ENCODE measurements around the gene GMIP.
"Not testable (repeated sequence)": the region's sequence is repeated elsewhere in the genome, so short reads cannot be mapped to it uniquely, and the experiment has no call there.

Gene GMIP

GRCh38 chr19:19634516-19635312 lies 8.7 kb downstream of the GMIP start:
- no peak for DNase-seq (ENCODE audit: low spot score)

DNA sequence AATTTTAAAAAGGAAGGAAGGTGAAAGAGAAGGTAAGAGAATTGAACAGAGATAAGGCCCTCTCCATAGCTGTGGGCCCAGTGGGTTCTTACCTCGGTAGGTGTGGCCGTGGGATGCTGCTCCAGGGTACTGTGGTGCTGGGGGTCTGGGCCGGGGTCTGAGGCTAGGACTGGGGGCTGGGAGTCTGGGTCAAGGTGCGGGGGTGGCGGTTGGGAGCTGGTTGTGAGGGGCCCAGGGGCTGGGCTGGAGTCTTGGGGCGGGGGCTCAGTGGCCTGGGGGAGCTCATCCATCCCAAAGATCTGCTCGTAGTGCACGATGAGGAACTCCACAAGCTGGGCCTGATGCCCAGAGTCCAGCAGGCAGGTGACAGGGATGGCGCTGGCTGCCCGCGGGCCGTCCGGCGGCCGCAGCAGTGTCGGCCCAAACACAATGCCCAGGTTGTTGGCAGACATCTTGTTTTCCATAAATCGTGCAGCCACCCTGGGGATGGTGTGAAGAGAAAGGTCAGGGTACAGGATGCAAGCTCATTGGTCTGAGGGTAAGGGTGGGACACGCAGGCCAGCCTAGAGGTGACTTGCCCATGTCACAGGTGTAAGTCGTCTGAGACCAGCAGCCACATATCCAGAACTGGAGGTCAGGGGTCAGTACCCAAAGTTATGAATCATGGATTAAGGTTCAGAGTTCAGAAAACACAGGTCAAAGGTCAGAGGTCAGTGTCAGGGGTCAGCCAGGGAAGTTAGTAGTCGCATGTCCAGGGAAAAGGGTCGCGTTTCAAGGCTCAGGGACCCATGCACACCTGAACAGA lies 9.5 kb downstream of the GMIP start:
- no peak for DNase-seq (ENCODE audit: low spot score)

- DNase-seq (ENCODE audit: low spot score), result no peak
Measured at GRCh38 chr19:19632661-19633060, 10.8 kb downstream of the GMIP start.

GRCh38 chr19:19631346-19631745 lies 12.1 kb downstream of the GMIP start:
- no peak for DNase-seq (ENCODE audit: low spot score)

GRCh38 chr19:19630426-19630825 lies 13.0 kb downstream of the GMIP start:
- no peak for DNase-seq (ENCODE audit: low spot score)

DNA sequence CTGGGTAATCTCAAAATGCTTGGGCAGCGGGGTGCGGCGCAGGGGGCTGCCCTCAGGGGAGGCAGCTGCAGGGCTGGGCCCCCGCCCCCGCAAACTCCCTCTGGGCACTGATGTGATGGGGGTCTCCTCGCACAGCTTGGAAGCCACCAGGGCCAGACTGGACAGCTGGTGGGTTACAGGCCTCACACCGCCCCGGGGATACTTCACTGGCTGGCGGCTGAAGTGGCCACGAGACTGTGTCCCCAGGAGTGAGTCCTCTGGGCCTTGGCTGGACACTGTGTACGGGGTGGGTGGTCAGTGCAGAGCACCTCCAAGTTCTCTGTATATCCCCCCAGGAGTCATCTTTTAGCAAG lies 13.4 kb downstream of the GMIP start:
- no peak for DNase-seq (ENCODE audit: low spot score)

DNA sequence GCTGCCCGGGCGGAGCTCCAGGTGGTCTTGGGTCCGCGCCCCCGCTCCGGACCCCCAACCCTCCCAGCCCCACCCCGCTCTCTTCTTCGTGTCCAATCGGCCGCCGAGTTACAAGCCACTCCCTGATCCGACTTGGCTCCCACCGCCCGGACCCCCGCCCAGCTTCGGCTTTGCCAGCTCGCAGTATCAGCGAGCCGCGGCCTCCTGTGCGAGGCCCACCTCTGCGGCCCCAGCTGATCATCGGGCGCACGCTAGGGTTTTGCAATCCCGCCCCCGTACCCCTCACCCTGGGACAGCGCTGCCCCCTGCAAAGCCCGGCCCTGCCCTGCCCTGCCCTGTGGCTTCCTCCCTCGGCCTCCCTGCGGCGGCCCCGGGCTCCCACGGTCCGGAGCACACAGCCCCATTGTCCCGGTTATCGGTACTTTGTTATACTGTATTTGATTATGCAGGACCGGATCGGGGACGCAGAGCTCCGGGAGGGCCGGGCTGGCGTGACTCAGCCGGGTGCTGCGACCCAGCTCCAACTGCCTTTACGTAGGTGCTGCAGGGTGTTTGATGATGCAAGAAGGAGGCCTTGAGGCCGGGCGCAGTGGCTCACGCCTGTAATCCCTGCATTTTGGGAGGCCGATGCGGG lies 14.8 kb downstream of the GMIP start:
- DNase-seq (ENCODE audit: low spot score), result no peak

- DNase-seq (ENCODE audit: low spot score), result no peak
Measured at GRCh38 chr19:19627621-19628500, 15.6 kb downstream of the GMIP start, which contains the start of gene LPAR2. Gene LPAR2 (minus strand): TSS chr19:19628220. CDS start chr19:19627275, 945 bp downstream.

- DNase-seq (ENCODE audit: low spot score), result no peak
Measured at GRCh38 chr19:19626516-19627472, 16.7 kb downstream of the GMIP start.

DNA sequence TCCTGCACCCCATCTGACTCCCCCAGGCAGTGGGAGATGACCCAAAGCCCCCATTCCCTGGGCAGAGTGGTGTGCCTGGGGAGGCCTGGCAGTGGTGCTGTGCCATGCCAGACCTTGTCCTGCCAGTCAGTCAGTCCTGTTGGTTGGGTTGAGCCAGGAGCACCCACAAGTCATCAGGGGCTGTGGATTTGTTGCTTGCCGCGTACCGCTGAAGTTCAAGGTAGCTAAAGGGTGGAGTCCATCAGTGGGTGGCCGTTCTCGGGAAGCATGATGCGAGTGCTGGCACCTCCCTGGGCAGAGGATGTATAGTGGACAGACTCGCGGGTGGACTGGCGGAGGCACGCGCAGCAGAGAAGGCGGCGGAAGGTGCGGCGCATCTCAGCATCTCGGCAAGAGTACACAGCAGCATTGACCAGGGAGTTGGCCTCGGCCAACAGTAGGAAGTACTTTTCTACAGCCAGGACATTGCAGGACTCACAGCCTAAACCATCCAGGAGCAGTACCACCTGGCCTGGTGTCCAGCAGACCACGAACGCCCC lies 19.4 kb downstream of the GMIP start:
- DNase-seq (ENCODE audit: low spot score), result no peak

GRCh38 chr19:19623383-19623782 lies 20.1 kb downstream of the GMIP start:
- no peak for DNase-seq (ENCODE audit: low spot score)

GRCh38 chr19:19619849-19620210 lies 23.6 kb downstream of the GMIP start:
- DNase-seq (ENCODE audit: low spot score), result no peak

GRCh38 chr19:19619181-19619848 lies 24.1 kb downstream of the GMIP start:
- DNase-seq (ENCODE audit: low spot score), result no peak

- peak; percentile 54 for DNase-seq (ENCODE audit: low spot score)
Measured at GRCh38 chr19:19618219-19619051, 25.0 kb downstream of the GMIP start, which contains the start of gene PBX4. Gene PBX4 (minus strand): TSS chr19:19618687. CDS start chr19:19618629, 58 bp downstream.

DNA sequence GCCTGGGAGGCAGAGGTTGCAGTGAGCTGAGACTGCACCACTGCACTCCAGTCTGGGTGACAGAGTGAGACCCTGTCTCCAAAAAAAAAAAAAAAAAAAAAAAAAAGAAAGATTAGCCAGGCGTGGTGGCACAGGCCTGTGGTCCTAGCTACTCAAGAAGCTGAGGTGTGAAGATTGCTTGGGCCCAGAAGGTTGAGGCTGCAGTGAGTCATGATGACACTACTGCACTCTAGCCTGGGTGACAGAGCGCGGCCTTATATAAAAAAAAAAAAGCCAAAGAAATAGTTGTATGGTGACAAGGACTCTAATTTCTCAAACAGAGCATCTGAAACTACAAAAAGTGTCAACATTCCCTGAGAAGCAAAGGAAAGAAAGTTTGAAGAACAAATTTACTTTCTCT lies 28.4 kb downstream of the GMIP start:
- DNase-seq (ENCODE audit: low spot score), result no peak

GRCh38 chr19:19613506-19613905 lies 30.0 kb downstream of the GMIP start:
- DNase-seq (ENCODE audit: low spot score), result no peak

- no peak for DNase-seq (ENCODE audit: low spot score)
Measured at GRCh38 chr19:19610376-19611202, 32.9 kb downstream of the GMIP start.

GRCh38 chr19:19606686-19607085 lies 36.8 kb downstream of the GMIP start:
- not testable (repeated sequence) for DNase-seq (ENCODE audit: low spot score)

Data from kidney capillary endothelial cell (primary cell).